Measurements from ENCODE around the gene DRD3. TPM values are rescaled to one million over a fixed set of nuclear protein-coding genes. Genes with fewer than 3 reads are reported as not detected.

The DRD3 gene
- polyA plus RNA-seq, 1 of the 3 experiments (the other 2 are of a cell fraction), result not detected

DNA sequence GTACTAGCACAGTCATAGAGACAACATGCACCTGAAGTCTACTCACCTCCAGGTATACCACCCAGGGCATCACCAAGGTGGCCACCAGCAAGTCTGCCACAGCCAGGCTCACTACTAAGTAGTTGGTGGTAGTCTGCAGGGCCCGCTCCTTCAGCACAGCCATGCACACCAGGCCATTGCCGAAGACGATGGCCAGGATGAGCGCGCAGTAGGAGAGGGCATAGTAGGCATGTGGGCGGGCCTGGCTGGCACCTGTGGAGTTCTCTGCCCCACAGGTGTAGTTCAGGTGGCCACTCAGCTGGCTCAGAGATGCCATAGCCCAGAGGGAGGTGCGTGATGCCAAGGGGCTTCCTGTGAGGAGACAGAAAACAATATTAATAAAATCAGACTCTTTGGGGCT, 7.2 kb downstream of the DRD3 start (continued):
- TF ChIP-seq EZH2phosphoT487 (IDR thresholded peaks at IDR 0.05; ENCODE audit: borderline replicate concordance, low read depth), result no peak
- no peak for TF ChIP-seq POLR2AphosphoS5 (IDR thresholded peaks at IDR 0.05; ENCODE audit: low read depth, low read length)
- TF ChIP-seq RFX5 (IDR thresholded peaks at IDR 0.05; ENCODE audit: low read length), result no peak

DNA sequence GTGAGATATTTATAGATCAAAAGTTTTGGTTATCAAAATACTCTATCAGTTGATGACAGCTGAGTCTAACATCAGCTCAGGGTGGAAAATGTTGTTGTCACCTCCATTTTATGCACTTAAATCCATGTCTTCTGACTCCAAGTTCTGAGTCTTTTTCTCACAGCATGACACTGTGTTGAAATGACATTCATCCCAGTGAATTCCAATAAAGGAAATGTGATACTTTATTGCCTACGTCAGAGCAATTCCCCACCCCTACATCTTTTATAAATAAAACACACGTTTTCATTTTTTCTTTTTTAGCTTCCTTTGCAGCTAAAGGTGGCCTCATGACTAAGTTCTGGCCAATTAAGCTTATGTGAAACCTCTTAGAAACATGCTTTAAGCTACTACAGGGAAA, 10.7 kb downstream of the DRD3 start:
- H4K20me1 ChIP-seq (ENCODE audit: insufficient read depth), result no peaks in the 10 kb centered on the region
- no peaks in the 10 kb centered on the region for H3K9me3 ChIP-seq
- H3K4me3 ChIP-seq (ENCODE audit: low read depth in 2 of 2, low read length in 1 of 2), result no peak overlapping the region
- WGBS (ENCODE audit: low lambda C conversion rate), result 24% methylated on average over 2 of the region's 2 CpGs
- H3K9me2 ChIP-seq, result no peaks in the 10 kb centered on the region
- no peaks in the 10 kb centered on the region for H3K79me2 ChIP-seq (ENCODE audit: insufficient read depth)
- no peak overlapping the region for H3K9ac ChIP-seq
- POLR2A ChIA-PET, result no interaction called here
- no peak for DNase-seq
- H3K4me1 ChIP-seq (ENCODE audit: control insufficient read depth in 1 of 2, insufficient read depth in 2 of 2, low read depth in 1 of 2, low read length in 1 of 2), result no peaks in the 10 kb centered on the region
- no peaks in the 10 kb centered on the region for H3F3A ChIP-seq (replicated peaks; ENCODE audit: insufficient read depth)
- H3K27me3 ChIP-seq (ENCODE audit: insufficient read depth), result no peaks in the 10 kb centered on the region; the same call in 1 of the 2 replicates
- no peak overlapping the region for H3K27ac ChIP-seq (ENCODE audit: low read depth in 2 of 2, low read length in 1 of 2)
- H2AFZ ChIP-seq (ENCODE audit: low read depth), result no peak overlapping the region
- H3K36me3 ChIP-seq (replicated peaks in 1 of 2; ENCODE audit: control insufficient read depth in 1 of 2, insufficient read depth in 2 of 2, low read length in 1 of 2), result no peaks in the 10 kb centered on the region
- H3K4me2 ChIP-seq, result no peak overlapping the region
- CTCF ChIA-PET, result interaction anchor here (0.6 to 2.8 kb wide), 6 partner anchors 11 to 925 kb away, joined by 3 to 14 read pairs (median 4); no protein-coding TSS in a partner anchor
- no peak for TF ChIP-seq JUND (IDR thresholded peaks at IDR 0.05)
- TF ChIP-seq, protein P1, sequence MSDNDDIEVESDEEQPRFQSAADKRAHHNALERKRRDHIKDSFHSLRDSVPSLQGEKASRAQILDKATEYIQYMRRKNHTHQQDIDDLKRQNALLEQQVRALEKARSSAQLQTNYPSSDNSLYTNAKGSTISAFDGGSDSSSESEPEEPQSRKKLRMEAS (IDR thresholded peaks at IDR 0.05; ENCODE audit: low read depth), result no peak
- TF ChIP-seq MXI1 (IDR thresholded peaks at IDR 0.05; ENCODE audit: low read depth, low read length), result no peak
- TF ChIP-seq, protein P2, sequence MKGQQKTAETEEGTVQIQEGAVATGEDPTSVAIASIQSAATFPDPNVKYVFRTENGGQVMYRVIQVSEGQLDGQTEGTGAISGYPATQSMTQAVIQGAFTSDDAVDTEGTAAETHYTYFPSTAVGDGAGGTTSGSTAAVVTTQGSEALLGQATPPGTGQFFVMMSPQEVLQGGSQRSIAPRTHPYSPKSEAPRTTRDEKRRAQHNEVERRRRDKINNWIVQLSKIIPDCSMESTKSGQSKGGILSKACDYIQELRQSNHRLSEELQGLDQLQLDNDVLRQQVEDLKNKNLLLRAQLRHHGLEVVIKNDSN (IDR thresholded peaks at IDR 0.05; ENCODE audit: borderline replicate concordance, low read depth), result no peak
- TF ChIP-seq FOXJ3 (CRISPR knock-in tag; IDR thresholded peaks at IDR 0.05), result no peak
- TF ChIP-seq RCOR1 (IDR thresholded peaks at IDR 0.05; ENCODE audit: low read length), result no peak
- TF ChIP-seq POLR2AphosphoS5 (IDR thresholded peaks at IDR 0.05; ENCODE audit: low read depth, low read length), result no peak
- no peak for TF ChIP-seq RFX5 (IDR thresholded peaks at IDR 0.05; ENCODE audit: low read length)
- TF ChIP-seq YY1 (IDR thresholded peaks at IDR 0.05; ENCODE audit: low read depth), result no peak
- TF ChIP-seq, protein P3, sequence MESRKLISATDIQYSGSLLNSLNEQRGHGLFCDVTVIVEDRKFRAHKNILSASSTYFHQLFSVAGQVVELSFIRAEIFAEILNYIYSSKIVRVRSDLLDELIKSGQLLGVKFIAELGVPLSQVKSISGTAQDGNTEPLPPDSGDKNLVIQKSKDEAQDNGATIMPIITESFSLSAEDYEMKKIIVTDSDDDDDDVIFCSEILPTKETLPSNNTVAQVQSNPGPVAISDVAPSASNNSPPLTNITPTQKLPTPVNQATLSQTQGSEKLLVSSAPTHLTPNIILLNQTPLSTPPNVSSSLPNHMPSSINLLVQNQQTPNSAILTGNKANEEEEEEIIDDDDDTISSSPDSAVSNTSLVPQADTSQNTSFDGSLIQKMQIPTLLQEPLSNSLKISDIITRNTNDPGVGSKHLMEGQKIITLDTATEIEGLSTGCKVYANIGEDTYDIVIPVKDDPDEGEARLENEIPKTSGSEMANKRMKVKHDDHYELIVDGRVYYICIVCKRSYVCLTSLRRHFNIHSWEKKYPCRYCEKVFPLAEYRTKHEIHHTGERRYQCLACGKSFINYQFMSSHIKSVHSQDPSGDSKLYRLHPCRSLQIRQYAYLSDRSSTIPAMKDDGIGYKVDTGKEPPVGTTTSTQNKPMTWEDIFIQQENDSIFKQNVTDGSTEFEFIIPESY (IDR thresholded peaks at IDR 0.05; ENCODE audit: borderline replicate concordance, low read depth), result no peak
- no peak for TF ChIP-seq EZH2phosphoT487 (IDR thresholded peaks at IDR 0.05; ENCODE audit: borderline replicate concordance, low read depth)
- no peak for TF ChIP-seq SMC3 (IDR thresholded peaks at IDR 0.05; ENCODE audit: low read depth, low read length)
- TF ChIP-seq CHD2 (IDR thresholded peaks at IDR 0.05; ENCODE audit: low read length, partially characterized antibody), result no peak
- no peak for TF ChIP-seq NRF1 (IDR thresholded peaks at IDR 0.05; ENCODE audit: low read depth, low read length)

All from SK-N-SH (cell line).